Measurements from ENCODE around the gene VSTM2L. TPM values are rescaled to one million over a fixed set of nuclear protein-coding genes. Genes with fewer than 3 reads are reported as not detected.

Gene VSTM2L
- total RNA-seq, 1 donor from 2014 or later: not detected

DNA sequence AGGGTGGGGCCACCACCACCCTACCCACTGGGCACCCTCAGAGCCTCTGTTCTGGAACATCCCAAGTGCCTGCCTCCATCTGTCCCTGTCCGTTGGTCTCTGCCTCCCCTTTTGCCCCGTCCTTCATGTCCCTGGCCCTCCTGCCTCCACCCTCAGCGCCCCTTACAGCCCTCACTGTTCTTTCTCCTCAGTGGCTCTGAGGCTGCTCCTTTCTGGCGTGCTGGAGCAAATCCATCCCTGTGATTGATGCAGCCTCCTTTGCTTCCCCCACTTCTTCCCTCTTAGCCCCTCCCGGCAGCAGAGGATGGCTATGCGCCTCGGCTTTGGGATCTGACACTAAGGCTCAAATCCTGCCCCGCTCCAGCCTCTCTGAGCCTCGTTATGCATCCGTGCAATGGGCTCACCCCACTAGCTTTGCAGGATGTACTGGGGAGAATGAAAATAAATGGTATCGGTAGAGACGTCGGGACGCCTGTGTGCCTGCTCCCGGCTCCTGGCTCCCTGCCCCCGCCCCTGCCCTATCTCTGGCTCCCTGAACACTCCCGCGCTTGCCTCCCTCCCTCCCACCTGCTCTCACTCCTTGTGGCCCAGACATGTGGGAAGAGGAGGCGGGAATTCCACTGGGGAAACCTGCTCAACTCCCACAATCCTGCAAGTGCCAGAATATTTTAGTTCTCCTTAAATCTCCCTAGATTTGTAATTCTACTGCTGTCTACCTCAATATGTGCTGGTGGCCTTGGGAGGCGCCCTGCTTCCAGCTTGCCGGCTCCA is 13.1 kb downstream of the VSTM2L start:
- Histone ChIP-seq H3K9me3 (no peaks in the 10 kb centered on the region), H3K4me3 (no peak overlapping the region), H3K27ac (no peak overlapping the region), H3K27me3 (no peaks in the 10 kb centered on the region), H3K4me1 (peaks cover 20% of the 10 kb centered on the region), H3K36me3 (no peaks in the 10 kb centered on the region)
- TF ChIP-seq POLR2A (IDR thresholded peaks at IDR 0.05): no peak
- no peak for DNase-seq (ENCODE audit: extremely low spot score in 2 of 2)
- intact Hi-C loops (cut with DNase I): no loop called here

DNA sequence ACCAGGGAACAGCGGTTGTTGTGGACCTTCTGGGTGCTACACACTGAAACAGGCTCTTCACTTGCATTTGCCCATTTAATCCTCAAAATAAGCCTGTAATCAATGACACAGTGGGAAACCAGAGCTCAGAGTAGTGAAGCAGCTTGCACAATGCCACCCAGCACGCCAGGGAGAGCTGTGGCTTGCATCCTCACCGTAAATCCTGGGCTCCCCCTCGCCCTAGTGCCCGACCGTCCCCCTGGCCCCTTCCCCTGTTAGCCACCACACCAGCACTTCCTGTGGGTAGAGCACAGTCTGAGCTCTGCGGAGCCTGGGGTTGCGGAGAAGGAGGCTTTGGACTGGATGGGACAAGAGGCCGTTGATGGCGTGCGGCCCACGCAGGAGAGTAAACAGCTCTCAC is 14.5 kb downstream of the VSTM2L start:
- H3K27me3 ChIP-seq: no peaks in the 10 kb centered on the region
- intact Hi-C loops (cut with DNase I): no loop called here

DNA sequence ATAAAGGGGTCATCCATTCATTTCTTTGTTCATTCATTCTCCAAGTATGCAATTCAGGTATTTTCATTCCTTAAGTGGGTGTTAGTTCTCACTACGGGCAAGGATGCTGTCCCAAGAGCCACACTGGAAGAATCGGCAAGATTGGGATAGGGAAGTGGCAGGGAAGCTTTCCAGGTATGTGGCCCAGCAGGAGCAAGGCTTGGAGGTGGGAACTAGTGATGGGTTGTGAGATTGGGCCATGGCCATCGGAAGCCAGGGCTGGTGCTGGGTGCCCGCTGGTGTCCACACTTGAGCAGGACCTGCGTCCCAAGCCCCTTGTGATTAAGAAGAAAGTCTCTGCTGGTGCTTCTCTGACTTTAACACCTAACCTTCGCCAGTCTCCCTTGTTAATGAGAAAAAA is 15.1 kb downstream of the VSTM2L start:
- H3K4me3 ChIP-seq: no peak overlapping the region
- H3K9me3 ChIP-seq: no peaks in the 10 kb centered on the region
- H3K36me3 ChIP-seq: no peaks in the 10 kb centered on the region
- H3K27me3 ChIP-seq: no peaks in the 10 kb centered on the region
- H3K27ac ChIP-seq: no peak overlapping the region
- TF ChIP-seq, protein P1, sequence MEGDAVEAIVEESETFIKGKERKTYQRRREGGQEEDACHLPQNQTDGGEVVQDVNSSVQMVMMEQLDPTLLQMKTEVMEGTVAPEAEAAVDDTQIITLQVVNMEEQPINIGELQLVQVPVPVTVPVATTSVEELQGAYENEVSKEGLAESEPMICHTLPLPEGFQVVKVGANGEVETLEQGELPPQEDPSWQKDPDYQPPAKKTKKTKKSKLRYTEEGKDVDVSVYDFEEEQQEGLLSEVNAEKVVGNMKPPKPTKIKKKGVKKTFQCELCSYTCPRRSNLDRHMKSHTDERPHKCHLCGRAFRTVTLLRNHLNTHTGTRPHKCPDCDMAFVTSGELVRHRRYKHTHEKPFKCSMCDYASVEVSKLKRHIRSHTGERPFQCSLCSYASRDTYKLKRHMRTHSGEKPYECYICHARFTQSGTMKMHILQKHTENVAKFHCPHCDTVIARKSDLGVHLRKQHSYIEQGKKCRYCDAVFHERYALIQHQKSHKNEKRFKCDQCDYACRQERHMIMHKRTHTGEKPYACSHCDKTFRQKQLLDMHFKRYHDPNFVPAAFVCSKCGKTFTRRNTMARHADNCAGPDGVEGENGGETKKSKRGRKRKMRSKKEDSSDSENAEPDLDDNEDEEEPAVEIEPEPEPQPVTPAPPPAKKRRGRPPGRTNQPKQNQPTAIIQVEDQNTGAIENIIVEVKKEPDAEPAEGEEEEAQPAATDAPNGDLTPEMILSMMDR (IDR thresholded peaks at IDR 0.05): no peak
- TF ChIP-seq POLR2AphosphoS5 (IDR thresholded peaks at IDR 0.05; ENCODE audit: insufficient read depth in 1 of 2, low read depth in 1 of 2) (no peak), POLR2A (IDR thresholded peaks at IDR 0.05) (no peak)
- no peak for DNase-seq (ENCODE audit: extremely low spot score in 2 of 2)
- intact Hi-C loops (cut with DNase I): no loop called here
- H3K4me1 ChIP-seq: peaks cover 20% of the 10 kb centered on the region

More for the DNA sequence above, 14.5 kb downstream of the VSTM2L start:
- H3K4me1 ChIP-seq: peaks cover 20% of the 10 kb centered on the region
- H3K27ac ChIP-seq: no peak overlapping the region
- no peak for TF ChIP-seq POLR2A (IDR thresholded peaks at IDR 0.05)
- TF ChIP-seq, protein P1 (IDR thresholded peaks at IDR 0.05): no peak
- TF ChIP-seq POLR2AphosphoS5 (IDR thresholded peaks at IDR 0.05; ENCODE audit: insufficient read depth in 1 of 2, low read depth in 1 of 2): no peak
- H3K9me3 ChIP-seq: no peaks in the 10 kb centered on the region
- no peaks in the 10 kb centered on the region for H3K36me3 ChIP-seq
- no peak overlapping the region for H3K4me3 ChIP-seq
- no peak for DNase-seq (ENCODE audit: extremely low spot score in 2 of 2)

DNA sequence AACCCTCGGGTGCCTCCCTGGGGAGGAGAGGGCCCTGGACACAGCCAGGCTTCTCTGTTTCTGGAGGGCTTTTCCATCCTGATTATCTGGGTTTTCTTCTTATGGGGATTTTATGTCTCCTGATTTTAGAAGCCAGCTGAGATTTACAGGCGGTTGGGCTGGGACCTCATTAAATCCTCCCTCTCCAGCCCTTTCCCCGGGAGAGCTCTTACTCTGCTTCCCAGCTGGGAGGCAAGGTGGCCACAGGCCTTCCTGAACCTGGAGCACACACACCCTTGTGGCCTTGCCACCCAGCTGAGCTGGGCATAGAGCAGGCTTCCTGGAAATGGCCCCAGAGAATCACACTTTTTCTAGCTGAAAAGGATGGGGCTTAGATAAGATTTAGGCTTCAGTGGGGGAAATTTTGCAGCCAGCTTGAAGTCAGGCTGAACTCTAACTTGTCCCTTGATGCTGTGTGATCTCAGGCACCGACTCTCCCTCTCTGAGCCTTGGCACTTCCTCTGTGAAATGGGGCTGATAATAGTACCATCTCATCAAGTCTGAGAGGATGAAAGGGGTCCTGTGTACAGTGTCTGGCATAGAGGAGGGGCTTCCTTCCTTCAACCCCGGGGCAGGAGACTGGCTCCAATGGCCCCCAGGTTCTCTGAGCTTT is 16.6 kb downstream of the VSTM2L start:
- Histone ChIP-seq H3K27me3 (no peaks in the 10 kb centered on the region), H3K4me1 (peaks cover 17% of the 10 kb centered on the region), H3K27ac (no peak overlapping the region), H3K4me3 (no peak overlapping the region), H3K9me3 (no peaks in the 10 kb centered on the region), H3K36me3 (no peaks in the 10 kb centered on the region)
- DNase-seq (ENCODE audit: extremely low spot score in 2 of 2): no peak
- intact Hi-C loops (cut with DNase I): no loop called here
- TF ChIP-seq POLR2AphosphoS5 (IDR thresholded peaks at IDR 0.05; ENCODE audit: insufficient read depth in 1 of 2, low read depth in 1 of 2) (no peak), POLR2A (IDR thresholded peaks at IDR 0.05) (no peak)
- TF ChIP-seq, protein P1 (IDR thresholded peaks at IDR 0.05): no peak

DNA sequence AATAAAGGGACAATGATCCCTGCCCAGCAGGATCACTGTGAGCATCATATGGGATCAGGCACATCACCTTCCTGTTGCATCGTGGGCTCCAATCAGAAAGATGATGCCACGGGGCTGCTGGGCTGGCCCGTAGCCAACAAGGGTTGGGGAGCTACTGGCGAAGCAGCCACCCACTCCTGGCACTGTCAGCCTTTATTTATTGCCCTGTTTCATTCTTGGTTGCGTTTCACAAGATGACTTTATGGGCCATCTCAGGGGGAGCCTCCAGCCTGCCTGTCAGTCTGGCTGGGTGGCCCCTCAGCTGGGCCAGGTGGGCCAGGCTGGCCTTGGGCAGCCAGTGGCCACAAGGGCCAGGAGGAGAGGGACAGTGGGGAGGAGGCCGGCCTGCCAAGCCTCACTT is 17.3 kb downstream of the VSTM2L start:
- H3K4me1 ChIP-seq: peaks cover 10% of the 10 kb centered on the region
- no peak overlapping the region for H3K4me3 ChIP-seq
- TF ChIP-seq, protein P1 (IDR thresholded peaks at IDR 0.05): no peak
- no peak for TF ChIP-seq POLR2A (IDR thresholded peaks at IDR 0.05)
- TF ChIP-seq POLR2AphosphoS5 (IDR thresholded peaks at IDR 0.05; ENCODE audit: insufficient read depth in 1 of 2, low read depth in 1 of 2): no peak
- intact Hi-C loops (cut with DNase I): no loop called here
- H3K27me3 ChIP-seq: no peaks in the 10 kb centered on the region
- H3K36me3 ChIP-seq: no peaks in the 10 kb centered on the region
- no peak overlapping the region for H3K27ac ChIP-seq
- no peak for DNase-seq (ENCODE audit: extremely low spot score in 2 of 2)
- no peaks in the 10 kb centered on the region for H3K9me3 ChIP-seq

All from vagina (tissue), 2 donors.